ENCODE data around the gene KIAA0930. TPM values are rescaled to one million over a fixed set of nuclear protein-coding genes. Genes with fewer than 3 reads are reported as not detected.

The KIAA0930 gene
- total RNA-seq, 1 donor from 2014 or later = 31.5 TPM

GRCh38 chr22:45142376-45142775 lies 98.3 kb downstream of the KIAA0930 start:
- no peak for DNase-seq (ENCODE audit: low spot score)

Other genes with a start within 250 kb of the KIAA0930 start
- gene PHF21B, start 230.9 kb downstream of the KIAA0930 start, total RNA-seq (ENCODE audit: insufficient read depth, low replicate concordance) = 2.2 TPM
- gene NUP50, start 77.0 kb downstream of the KIAA0930 start, total RNA-seq (ENCODE audit: insufficient read depth, low replicate concordance) = 43.6 TPM
- gene UPK3A, start 44.1 kb upstream of the KIAA0930 start, total RNA-seq (ENCODE audit: insufficient read depth, low replicate concordance) = not detected
- gene FAM118A, start 69.0 kb upstream of the KIAA0930 start, total RNA-seq (ENCODE audit: insufficient read depth, low replicate concordance) = 32.5 TPM
- gene SMC1B, start 172.7 kb upstream of the KIAA0930 start, total RNA-seq (ENCODE audit: insufficient read depth, low replicate concordance) = 0.72 TPM
- not detected for gene RIBC2, start 172.8 kb upstream of the KIAA0930 start, total RNA-seq (ENCODE audit: insufficient read depth, low replicate concordance)